Prostate gland (tissue), 2 donors: ENCODE data around the gene YIPF1. TPM values are rescaled to one million over a fixed set of nuclear protein-coding genes. Genes with fewer than 3 reads are reported as not detected.
A peak's percentile ranks its signal among the peaks of the same experiment; 100 is the strongest.

ENCODE experiments used
- DNase-seq: peaks from one replicate; pipeline ENCODE4 v3.0.0-alpha.2; 2019; ENCODE audit warnings: low spot score
- H3K27ac ChIP-seq, 2 donors: fragments of 200-600 bp; sonication (generic); 2 replicates each; pipeline ENCODE4 v1.5.1; 2017 to 2019
- H3K27me3 ChIP-seq: fragments of 200-600 bp; sonication (generic); replicated peaks from 2 replicates; pipeline ENCODE4 v1.5.1; 2019; ENCODE audit not compliant: insufficient read depth
- H3K36me3 ChIP-seq, 2 donors: fragments of 200-600 bp; sonication (generic); 1 replicate in 1 of 2; 2 replicates in 1 of 2; pipeline versions ENCODE4 v1.5.1 to v1.8.1; 2017 to 2019
- H3K4me1 ChIP-seq: fragments of 200-600 bp; sonication (generic); replicated peaks from 2 replicates; pipeline ENCODE4 v1.5.1; 2019
- H3K4me3 ChIP-seq, 2 donors: fragments of 200-600 bp; sonication (generic); 2 replicates each; pipeline ENCODE4 v1.5.1; 2017 to 2019
- H3K9me3 ChIP-seq: fragments of 200-600 bp; sonication (generic); 2 replicates; pipeline ENCODE4 v1.5.1; 2017
- POLR2A ChIP-seq: fragments of 450-650 bp; IDR thresholded peaks from one replicate; pipeline ENCODE4 v1.6.1; 2016; ENCODE audit warnings: antibody characterized with exemption, mild to moderate bottlenecking
- POLR2AphosphoS5 ChIP-seq: sonication (generic); formaldehyde crosslinking; IDR thresholded peaks from one replicate; pipeline ENCODE4 v1.6.1; 2017; ENCODE audit warnings: antibody characterized with exemption
- WGBS: methylation state at CpG from one replicate; pipeline ENCODE4 v1.1.5; 2018; 5-methylcytosine and 5-hydroxymethylcytosine counted together
- intact Hi-C: fragments of 100-400 bp; cut with DNase I; formaldehyde crosslinking; loops from one replicate; pipeline ENCODE4 v1.14.2; 2022
- total RNA-seq, 2 donors: library from RNA; depleted of rRNA; stranded (reverse); fragments of >200 nt; gene quantifications; one replicate each; pipeline ENCODE4 v1.1.0, GENCODE V29; 2016
- TF ChIP-seq, protein P1 (sequence below), 4 experiments: fragments of 200-600 bp in 2 of 4; fragments of 450-650 bp in 2 of 4; sonication (generic) in 2 of 4; IDR thresholded peaks; 1 replicate in 3 of 4; 2 replicates in 1 of 4; pipeline ENCODE4 v1.5.1; 2016 to 2019; ENCODE audit warnings: antibody characterized with exemption in 4 of 4, mild to moderate bottlenecking in 2 of 4, moderate library complexity in 2 of 4

Gene YIPF1
- total RNA-seq, result 100 to 1,000 TPM in 1 of 2 donors, 10 to 100 TPM in 1; 40.0 to 105 TPM

DNA sequence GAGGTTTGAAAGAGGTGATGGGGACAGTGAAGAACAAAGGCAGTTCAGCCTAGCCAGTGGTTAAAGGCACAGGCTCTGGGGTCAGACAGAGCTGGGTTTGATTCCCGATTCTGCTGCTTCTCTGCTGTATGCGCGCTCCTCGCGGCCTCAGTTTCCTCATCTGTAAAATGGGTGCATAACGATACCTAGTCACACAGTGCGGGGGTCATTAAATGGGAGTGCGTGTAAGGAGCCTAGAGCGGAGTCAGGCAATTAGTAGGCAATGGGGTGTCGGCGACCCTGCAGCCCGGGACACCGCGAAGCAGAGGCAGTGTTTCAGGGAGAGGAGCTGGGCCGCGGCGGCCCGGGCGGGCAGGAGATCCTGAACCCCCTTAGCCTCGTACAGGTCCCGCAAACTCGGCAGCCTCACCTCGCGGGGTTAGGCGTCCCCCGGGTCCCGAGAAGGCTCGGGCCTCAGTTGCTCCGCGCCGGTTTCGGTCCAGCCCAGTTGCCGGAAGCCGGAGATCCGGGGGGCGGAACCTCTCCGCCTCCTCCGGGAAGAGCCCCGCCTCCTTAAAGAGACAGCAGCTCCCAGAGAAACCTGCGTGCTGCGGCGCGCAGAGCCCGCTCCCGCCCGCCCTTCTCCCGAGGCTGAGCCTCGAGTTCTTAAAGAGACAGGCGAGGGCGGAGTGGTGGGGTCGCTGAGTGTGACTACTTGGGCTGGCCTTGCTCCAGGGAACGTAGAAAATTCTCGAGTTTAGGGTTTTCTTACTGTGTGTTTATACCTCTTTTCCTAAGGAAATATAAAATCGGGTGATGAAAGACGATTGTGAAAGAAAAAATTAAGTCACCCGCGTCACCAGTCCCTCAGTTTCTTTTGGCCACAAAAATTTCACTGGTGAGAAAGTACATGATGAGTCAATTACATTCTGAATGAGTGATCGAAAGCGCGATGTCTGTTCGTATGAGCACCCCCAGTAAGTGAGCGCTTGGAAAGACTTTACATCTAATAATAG, at the start of gene YIPF1:
YIPF1 (minus strand) TSS at position 494 of the 995 bp plus-strand sequence. CDS start 860 bp downstream, outside the sequence.
- Histone ChIP-seq H3K4me3 (peak within 1 kb of the TSS; percentile 70 to 88), H3K36me3 (no peaks in the 10 kb centered on the region), H3K27me3 (no peaks in the 10 kb centered on the region), H3K27ac (peak within 1 kb of the TSS; percentile 84 to 85), H3K9me3 (no peaks in the 10 kb centered on the region), H3K4me1 (no peaks in the 10 kb centered on the region)
- intact Hi-C loops, result loop anchor here (2.0 kb wide), 1 partner anchor 57 kb away; the partner anchor contains the start of gene LRRC42
- 2% methylated on average over 49 of the region's 62 CpGs for WGBS
- TF ChIP-seq POLR2A (peak; percentile 23), POLR2AphosphoS5 (peak; percentile 92)
- TF ChIP-seq, protein P1, sequence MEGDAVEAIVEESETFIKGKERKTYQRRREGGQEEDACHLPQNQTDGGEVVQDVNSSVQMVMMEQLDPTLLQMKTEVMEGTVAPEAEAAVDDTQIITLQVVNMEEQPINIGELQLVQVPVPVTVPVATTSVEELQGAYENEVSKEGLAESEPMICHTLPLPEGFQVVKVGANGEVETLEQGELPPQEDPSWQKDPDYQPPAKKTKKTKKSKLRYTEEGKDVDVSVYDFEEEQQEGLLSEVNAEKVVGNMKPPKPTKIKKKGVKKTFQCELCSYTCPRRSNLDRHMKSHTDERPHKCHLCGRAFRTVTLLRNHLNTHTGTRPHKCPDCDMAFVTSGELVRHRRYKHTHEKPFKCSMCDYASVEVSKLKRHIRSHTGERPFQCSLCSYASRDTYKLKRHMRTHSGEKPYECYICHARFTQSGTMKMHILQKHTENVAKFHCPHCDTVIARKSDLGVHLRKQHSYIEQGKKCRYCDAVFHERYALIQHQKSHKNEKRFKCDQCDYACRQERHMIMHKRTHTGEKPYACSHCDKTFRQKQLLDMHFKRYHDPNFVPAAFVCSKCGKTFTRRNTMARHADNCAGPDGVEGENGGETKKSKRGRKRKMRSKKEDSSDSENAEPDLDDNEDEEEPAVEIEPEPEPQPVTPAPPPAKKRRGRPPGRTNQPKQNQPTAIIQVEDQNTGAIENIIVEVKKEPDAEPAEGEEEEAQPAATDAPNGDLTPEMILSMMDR (IDR thresholded peaks at IDR 0.05), result no peak
- DNase-seq, result peak; percentile 93

DNA sequence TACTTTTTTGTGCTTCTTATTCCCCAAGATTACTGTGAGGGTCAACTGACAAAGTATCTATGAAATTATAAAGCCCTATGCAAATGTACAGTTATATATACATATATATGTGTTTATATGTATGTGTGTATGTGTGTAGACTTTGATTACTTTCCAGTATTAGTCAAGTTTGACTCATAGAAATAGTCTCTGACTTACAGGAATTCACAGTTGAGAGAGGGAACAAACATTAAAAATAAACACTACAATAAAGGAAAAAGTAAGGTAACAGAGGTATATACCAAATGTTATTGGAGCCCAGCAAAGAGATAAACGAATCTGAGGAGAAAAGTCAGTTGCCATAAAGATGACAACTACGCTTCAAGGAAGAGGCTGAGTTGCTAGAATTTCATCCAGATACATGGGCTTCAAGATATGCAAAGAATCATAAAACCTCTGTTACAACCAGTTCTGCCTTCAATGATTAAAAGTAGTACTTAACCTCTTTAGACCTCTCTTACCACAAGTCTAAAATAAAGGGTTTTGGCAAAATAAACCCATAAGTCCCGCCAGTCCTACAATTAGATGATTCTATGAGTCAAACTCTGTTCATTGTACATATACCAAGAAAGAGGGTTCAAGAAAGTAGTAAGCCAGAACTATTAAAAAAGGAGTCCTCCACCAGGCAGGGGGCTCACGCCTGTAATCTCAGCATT, 48.7 kb upstream of the YIPF1 start:
- no peaks in the 10 kb centered on the region for H3K27me3 ChIP-seq
- 87% methylated on average over 4 of the region's 4 CpGs for WGBS
- TF ChIP-seq, protein P1 (IDR thresholded peaks at IDR 0.05), result no peak
- TF ChIP-seq POLR2AphosphoS5, result no peak
- TF ChIP-seq POLR2A, result no peak
- H3K4me1 ChIP-seq, result no peaks in the 10 kb centered on the region
- H3K36me3 ChIP-seq, result no peaks in the 10 kb centered on the region
- H3K4me3 ChIP-seq, result no peak overlapping the region
- H3K9me3 ChIP-seq, result no peaks in the 10 kb centered on the region
- DNase-seq, result no peak
- intact Hi-C loops, result no loop called here
- no peak overlapping the region for H3K27ac ChIP-seq

- H3K9me3 ChIP-seq, result no peaks in the 10 kb centered on the region
- no peak overlapping the region for H3K27ac ChIP-seq
- WGBS, result 97% methylated on average over 1 of the region's 1 CpG
- no peaks in the 10 kb centered on the region for H3K4me1 ChIP-seq
- no peaks in the 10 kb centered on the region for H3K27me3 ChIP-seq
- intact Hi-C loops, result no loop called here
- no peaks in the 10 kb centered on the region for H3K36me3 ChIP-seq
- DNase-seq, result no peak
- no peak for TF ChIP-seq POLR2AphosphoS5
- no peak for TF ChIP-seq POLR2A
- no peak overlapping the region for H3K4me3 ChIP-seq
These were observed 46.8 kb upstream of the YIPF1 start for GRCh38 chr1:53936430-53936829.

DNA sequence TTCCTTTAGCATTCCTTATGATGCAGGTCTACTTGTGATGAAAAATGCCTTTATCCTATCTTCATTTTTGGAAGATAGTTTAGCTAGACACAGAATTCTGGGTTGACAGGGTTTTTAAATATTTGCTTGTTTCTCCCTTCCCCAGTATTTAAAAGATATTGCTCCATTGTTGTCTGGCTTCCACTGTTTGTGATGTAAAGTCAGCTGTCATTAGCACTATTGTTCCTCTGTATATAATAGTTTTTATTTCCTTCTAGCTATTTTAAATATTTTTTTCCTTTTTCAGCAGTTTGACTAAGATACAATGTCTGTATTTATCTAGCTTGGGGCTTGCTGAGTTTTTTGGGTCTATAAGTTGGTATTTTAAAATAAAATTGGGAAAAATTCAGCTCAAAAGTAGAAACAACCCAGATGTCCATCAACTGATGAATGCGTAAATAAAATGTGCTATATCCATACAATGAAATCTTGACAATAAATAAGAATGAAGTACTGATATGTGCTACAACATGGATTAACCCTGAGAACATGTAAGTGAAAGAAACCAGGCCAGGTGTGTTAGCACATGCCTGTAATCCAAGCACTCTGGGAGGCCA, 44.7 kb upstream of the YIPF1 start:
- Histone ChIP-seq H3K4me1 (no peaks in the 10 kb centered on the region), H3K9me3 (no peaks in the 10 kb centered on the region), H3K4me3 (no peak overlapping the region), H3K27ac (no peak overlapping the region), H3K27me3 (no peaks in the 10 kb centered on the region), H3K36me3 (no peaks in the 10 kb centered on the region)
- 96% methylated on average over 1 of the region's 1 CpG for WGBS
- intact Hi-C loops, result no loop called here
- no peak for DNase-seq
- TF ChIP-seq, protein P1 (IDR thresholded peaks at IDR 0.05), result no peak
- TF ChIP-seq POLR2A (no peak), POLR2AphosphoS5 (no peak)

DNA sequence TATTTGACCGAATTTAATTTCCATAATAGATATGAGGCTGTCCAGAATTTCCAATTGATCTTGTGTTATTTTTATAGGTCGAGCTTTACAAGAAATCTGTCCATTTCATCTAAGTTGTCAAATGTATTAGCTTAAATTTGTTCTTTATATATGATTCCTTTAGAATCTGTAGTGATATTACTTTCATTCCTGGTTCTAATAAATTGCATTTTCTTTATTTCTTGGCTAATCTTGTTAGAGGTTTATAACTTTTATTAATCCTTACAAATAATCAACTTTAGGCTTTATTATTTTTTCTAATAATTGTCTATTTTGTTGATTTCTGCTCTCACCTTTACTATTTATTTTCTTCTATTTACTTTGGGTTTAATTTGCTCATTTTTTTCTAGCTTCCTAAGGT, 41.9 kb upstream of the YIPF1 start:
- intact Hi-C loops, result no loop called here
- WGBS, result 97% methylated on average over 2 of the region's 2 CpGs
- Histone ChIP-seq H3K27me3 (no peaks in the 10 kb centered on the region), H3K27ac (no peak overlapping the region), H3K4me3 (no peak overlapping the region), H3K9me3 (no peaks in the 10 kb centered on the region), H3K36me3 (no peaks in the 10 kb centered on the region), H3K4me1 (no peaks in the 10 kb centered on the region)
- TF ChIP-seq POLR2A (no peak), POLR2AphosphoS5 (no peak)
- TF ChIP-seq, protein P1 (IDR thresholded peaks at IDR 0.05), result no peak
- no peak for DNase-seq
